Inferior parietal cortex (tissue), 1 donor: Measurements from ENCODE around the gene TRAFD1.
"Not testable (repeated sequence)": the region's sequence is repeated elsewhere in the genome, so short reads cannot be mapped to it uniquely, and the experiment has no call there.

Experiments
- DNase-seq: peaks from one replicate; pipeline ENCODE4 v3.0.0-alpha.2; 2016; ENCODE audit errors: extremely low spot score

TRAFD1 gene

GRCh38 chr12:112158461-112159145, 33.2 kb downstream of the TRAFD1 start:
- not testable (repeated sequence) for DNase-seq

GRCh38 chr12:112159146-112159541, 33.8 kb downstream of the TRAFD1 start:
- no peak for DNase-seq

- DNase-seq = no peak
Observed at GRCh38 chr12:112160611-112161010, 35.3 kb downstream of the TRAFD1 start.

- no peak for DNase-seq
Observed at GRCh38 chr12:112161711-112162110, 36.4 kb downstream of the TRAFD1 start.

DNA sequence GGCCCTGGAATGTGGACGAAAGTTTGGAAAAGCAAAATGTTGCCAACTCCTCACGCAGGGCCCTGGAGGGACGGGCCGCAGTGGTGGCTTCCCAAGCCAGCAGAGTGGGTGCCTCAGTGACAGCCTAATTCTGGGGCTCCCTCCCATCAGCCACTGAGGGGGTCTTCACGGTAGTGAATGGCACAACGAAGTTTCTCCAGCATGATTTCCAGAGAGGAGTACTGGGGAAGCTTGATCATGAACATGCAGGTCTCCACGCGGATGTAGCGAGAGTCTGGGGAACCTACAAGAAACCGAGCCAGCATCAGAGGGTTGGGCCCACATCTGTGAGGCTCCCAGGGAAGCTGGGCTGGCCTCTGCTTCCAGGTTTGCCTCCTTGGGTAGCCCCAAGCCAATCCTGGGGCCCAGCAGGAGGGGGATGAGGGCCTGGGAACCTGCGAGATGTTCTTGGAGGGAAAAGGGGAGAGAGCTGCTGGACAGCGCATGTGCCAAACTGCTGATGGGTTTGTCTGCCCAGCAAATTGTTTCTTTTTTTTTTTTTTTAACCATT, 37.0 kb downstream of the TRAFD1 start:
- DNase-seq = no peak

- DNase-seq = no peak
Observed at GRCh38 chr12:112163056-112163455, 37.7 kb downstream of the TRAFD1 start.

- DNase-seq = no peak
Observed at GRCh38 chr12:112163471-112163991, 38.2 kb downstream of the TRAFD1 start.

DNA sequence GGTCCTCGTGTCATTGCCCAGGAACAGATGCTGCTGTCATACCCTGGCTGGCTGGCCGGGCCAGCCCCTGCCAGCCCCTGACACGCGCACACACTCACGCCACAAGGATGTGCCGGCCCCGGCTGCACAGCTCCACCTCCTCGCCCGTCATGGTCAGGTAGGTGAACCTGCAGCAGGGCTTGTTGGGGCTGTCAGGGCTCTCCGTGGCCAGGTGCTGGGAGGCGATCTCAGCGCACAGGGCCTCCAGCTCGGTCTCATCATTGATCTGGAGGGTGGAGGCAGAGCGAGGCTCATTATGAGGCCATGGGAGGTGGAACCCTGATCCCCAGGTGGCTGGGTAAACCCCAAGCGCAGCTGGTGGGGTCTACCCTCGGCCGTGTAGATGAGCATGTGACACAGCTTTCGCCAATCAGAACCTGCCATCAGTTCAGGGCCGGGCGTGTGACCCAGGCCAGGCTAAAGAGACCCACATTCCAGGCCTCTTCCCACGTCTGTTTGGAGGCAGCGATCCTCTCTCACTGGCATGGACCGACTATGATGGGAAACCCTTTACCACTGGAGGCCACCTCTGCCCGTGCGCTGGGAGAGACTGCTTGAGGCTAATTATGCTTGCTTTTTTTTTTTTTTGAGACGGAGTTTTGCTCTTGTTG, 38.8 kb downstream of the TRAFD1 start:
- no peak for DNase-seq

GRCh38 chr12:112165624-112166023, 40.3 kb downstream of the TRAFD1 start:
- DNase-seq = no peak

GRCh38 chr12:112166051-112167015, 41.0 kb downstream of the TRAFD1 start:
- no peak for DNase-seq

- DNase-seq = no peak
Observed at GRCh38 chr12:112167031-112167461, 41.7 kb downstream of the TRAFD1 start.

DNA sequence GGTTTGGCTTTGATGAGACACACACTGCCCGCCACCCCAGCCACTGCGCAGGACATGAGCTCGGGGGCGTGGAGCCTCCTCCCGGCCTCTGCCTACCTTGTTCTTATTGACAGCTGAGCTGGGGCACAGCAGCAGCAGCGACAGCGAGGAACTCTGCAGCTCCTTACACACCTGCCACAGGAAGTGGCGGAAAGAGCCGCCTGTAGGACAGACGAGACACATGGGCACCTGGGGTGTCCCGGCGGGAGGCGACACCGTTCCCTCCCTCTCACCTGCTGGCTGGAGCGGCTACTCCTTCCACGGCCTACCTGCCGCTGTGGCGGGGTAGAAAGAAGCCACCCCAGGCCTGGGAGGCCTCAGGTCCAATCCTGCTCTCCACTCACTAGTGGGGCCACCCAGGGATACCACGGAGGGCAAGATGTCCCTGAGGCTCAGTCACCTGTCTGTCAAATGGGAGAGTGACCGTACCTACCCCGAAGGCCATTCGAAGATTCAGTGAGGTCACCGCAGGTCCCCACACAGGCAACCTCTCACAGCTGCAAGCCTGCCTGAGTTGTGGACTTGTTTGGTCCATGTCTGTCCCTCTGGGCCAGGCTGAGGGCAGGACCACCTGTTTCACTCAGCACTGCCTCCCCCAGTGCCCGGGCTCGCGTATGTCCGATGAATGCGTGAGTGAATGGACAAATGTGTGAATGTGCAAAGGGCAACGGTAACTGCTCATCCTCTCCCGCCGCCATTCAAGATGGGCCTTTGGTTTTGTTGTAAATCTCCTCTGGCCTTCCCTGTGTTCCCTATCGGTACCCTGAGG, 42.6 kb downstream of the TRAFD1 start:
- DNase-seq = no peak

- DNase-seq = no peak
Observed at GRCh38 chr12:112168561-112168971, 43.2 kb downstream of the TRAFD1 start.

GRCh38 chr12:112169161-112169872, 44.0 kb downstream of the TRAFD1 start:
- DNase-seq = no peak

DNA sequence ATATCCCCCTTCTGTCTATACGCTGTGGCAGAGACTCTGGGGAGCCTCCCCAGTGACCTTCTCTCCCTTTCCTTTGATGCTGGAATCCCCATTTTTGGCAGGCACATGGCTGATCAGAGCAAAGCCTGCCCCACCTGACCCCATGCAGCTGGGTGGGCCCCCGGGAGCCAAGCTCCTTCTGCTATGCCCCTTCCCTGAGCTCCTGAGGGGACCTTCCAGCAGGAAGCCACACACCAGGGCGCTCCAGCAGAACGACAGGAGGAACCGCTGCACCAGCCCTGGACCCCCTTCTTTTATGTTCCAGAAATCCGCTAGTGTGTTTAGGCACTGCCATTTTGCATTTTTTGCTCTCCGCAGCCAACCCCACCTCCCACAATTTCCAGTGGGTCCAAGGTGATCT, 44.6 kb downstream of the TRAFD1 start:
- DNase-seq = no peak

GRCh38 chr12:112170376-112170775, 45.0 kb downstream of the TRAFD1 start:
- DNase-seq = no peak

GRCh38 chr12:112170971-112171596, 45.7 kb downstream of the TRAFD1 start:
- no peak for DNase-seq

- DNase-seq = no peak
Observed at GRCh38 chr12:112172556-112173324, 47.4 kb downstream of the TRAFD1 start.
